Measurements from ENCODE around the gene CRYBG2.

DNA sequence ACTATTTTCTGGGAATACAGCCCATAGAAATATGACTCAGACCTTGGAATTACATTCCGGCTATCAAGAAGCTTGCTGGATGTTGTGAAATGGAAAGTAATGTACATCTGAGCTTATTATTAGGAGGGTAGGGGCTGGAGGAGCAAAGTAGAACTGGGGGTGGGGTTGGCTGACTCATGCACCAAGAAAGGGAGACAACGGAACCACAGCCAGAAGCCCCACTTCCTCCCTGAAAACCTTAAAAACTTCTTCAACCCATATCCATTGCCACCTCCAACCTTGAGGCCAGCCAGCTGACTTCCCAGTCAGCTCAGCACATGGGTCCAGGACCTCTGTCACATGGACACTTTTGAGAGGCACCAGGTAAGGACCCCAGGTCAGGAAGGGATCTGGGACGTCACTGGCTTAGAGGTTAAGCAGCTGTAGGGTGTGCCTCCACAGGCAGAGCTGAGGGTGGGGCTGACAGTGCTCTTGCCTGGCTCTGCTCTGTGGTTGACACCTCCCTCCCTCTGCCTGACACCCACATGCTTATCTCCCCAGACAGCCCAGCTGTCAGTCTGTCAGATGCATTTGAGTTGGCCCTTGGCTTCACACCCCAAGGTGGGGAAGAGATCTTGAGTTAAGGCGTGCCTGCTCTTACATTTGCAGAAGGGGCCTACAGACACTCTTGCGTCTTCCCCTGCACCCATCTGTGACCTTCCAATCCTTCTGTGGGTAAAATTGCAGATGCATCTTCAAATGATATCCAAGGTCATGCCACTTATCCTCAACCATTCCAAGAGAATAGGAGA, 24.4 kb upstream of the CRYBG2 start:
- TF ChIP-seq, protein P1, sequence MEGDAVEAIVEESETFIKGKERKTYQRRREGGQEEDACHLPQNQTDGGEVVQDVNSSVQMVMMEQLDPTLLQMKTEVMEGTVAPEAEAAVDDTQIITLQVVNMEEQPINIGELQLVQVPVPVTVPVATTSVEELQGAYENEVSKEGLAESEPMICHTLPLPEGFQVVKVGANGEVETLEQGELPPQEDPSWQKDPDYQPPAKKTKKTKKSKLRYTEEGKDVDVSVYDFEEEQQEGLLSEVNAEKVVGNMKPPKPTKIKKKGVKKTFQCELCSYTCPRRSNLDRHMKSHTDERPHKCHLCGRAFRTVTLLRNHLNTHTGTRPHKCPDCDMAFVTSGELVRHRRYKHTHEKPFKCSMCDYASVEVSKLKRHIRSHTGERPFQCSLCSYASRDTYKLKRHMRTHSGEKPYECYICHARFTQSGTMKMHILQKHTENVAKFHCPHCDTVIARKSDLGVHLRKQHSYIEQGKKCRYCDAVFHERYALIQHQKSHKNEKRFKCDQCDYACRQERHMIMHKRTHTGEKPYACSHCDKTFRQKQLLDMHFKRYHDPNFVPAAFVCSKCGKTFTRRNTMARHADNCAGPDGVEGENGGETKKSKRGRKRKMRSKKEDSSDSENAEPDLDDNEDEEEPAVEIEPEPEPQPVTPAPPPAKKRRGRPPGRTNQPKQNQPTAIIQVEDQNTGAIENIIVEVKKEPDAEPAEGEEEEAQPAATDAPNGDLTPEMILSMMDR (IDR thresholded peaks at IDR 0.05; ENCODE audit: low read depth, low read length) = no peak
- TF ChIP-seq EZH2phosphoT487 (IDR thresholded peaks at IDR 0.05; ENCODE audit: low read depth) = no peak

Measured in OCI-LY3 (cell line).